ENCODE results near the gene TSNAXIP1.

DNA sequence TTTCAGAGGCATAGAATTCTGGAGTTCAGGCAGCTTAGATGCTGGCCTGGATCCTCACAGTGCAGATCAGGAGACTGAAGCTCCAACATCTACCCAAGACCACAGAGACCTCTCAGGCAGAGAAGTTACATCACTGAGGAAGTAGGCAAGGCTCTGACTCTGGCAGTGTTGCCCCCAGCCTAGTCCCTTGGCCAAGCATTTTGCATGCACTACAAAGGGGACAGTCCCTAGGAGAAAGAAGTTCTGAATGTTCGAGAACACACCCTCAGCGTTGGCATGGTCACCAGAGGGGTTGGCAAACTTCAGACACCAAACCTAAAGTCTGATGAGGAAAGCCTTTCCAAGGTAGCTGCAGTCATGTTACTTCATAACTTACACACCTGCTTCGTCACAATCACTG is 2.8 kb upstream of the TSNAXIP1 start:
- TF ChIP-seq, protein P1, sequence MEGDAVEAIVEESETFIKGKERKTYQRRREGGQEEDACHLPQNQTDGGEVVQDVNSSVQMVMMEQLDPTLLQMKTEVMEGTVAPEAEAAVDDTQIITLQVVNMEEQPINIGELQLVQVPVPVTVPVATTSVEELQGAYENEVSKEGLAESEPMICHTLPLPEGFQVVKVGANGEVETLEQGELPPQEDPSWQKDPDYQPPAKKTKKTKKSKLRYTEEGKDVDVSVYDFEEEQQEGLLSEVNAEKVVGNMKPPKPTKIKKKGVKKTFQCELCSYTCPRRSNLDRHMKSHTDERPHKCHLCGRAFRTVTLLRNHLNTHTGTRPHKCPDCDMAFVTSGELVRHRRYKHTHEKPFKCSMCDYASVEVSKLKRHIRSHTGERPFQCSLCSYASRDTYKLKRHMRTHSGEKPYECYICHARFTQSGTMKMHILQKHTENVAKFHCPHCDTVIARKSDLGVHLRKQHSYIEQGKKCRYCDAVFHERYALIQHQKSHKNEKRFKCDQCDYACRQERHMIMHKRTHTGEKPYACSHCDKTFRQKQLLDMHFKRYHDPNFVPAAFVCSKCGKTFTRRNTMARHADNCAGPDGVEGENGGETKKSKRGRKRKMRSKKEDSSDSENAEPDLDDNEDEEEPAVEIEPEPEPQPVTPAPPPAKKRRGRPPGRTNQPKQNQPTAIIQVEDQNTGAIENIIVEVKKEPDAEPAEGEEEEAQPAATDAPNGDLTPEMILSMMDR (IDR thresholded peaks at IDR 0.05; ENCODE audit: low read depth, low read length, missing input control) = no peak
- TF ChIP-seq, protein P2, sequence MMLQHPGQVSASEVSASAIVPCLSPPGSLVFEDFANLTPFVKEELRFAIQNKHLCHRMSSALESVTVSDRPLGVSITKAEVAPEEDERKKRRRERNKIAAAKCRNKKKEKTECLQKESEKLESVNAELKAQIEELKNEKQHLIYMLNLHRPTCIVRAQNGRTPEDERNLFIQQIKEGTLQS (IDR thresholded peaks at IDR 0.05) = no peak
- TF ChIP-seq TAF1 (conservative IDR thresholded peaks at IDR 0.05) = no peak
- TF ChIP-seq RAD21 (IDR thresholded peaks at IDR 0.05) = no peak
- no peak for TF ChIP-seq SP1 (IDR thresholded peaks at IDR 0.05)
- TF ChIP-seq NR2F2 (IDR thresholded peaks at IDR 0.05) = no peak
- TF ChIP-seq EGR1 (IDR thresholded peaks at IDR 0.05; ENCODE audit: low read depth in 2 of 2) = no peak
- no peak for TF ChIP-seq RXRA (IDR thresholded peaks at IDR 0.05)
- TF ChIP-seq FOXA1 (IDR thresholded peaks at IDR 0.05) = no peak
